HL-60 (cell line): ENCODE results near the gene TOX2.

Experiments used
- CTCF ChIP-seq: IDR thresholded peaks from one replicate; pipeline ENCODE4 v1.5.1; 2011; ENCODE audit warnings: low read length, control low read depth, inconsistent platforms; ENCODE audit not compliant: insufficient read depth
- GABPA ChIP-seq: IDR thresholded peaks from 2 replicates; pipeline ENCODE4 v1.6.1; 2012; ENCODE audit warnings: low read depth
- POLR2AphosphoS5 ChIP-seq: IDR thresholded peaks from 2 replicates; pipeline ENCODE4 v1.6.1; 2012; ENCODE audit warnings: low read depth
- SPI1 ChIP-seq: IDR thresholded peaks from 2 replicates; pipeline ENCODE4 v1.6.1; 2012; ENCODE audit warnings: low read depth, mild to moderate bottlenecking, borderline replicate concordance
- TF ChIP-seq, protein P1 (sequence below): IDR thresholded peaks from 2 replicates; pipeline ENCODE4 v1.6.1; 2012; ENCODE audit warnings: low read depth; ENCODE audit not compliant: insufficient replicate concordance

- TF ChIP-seq CTCF (no peak), POLR2AphosphoS5 (no peak), GABPA (no peak), SPI1 (no peak)
- TF ChIP-seq, protein P1, sequence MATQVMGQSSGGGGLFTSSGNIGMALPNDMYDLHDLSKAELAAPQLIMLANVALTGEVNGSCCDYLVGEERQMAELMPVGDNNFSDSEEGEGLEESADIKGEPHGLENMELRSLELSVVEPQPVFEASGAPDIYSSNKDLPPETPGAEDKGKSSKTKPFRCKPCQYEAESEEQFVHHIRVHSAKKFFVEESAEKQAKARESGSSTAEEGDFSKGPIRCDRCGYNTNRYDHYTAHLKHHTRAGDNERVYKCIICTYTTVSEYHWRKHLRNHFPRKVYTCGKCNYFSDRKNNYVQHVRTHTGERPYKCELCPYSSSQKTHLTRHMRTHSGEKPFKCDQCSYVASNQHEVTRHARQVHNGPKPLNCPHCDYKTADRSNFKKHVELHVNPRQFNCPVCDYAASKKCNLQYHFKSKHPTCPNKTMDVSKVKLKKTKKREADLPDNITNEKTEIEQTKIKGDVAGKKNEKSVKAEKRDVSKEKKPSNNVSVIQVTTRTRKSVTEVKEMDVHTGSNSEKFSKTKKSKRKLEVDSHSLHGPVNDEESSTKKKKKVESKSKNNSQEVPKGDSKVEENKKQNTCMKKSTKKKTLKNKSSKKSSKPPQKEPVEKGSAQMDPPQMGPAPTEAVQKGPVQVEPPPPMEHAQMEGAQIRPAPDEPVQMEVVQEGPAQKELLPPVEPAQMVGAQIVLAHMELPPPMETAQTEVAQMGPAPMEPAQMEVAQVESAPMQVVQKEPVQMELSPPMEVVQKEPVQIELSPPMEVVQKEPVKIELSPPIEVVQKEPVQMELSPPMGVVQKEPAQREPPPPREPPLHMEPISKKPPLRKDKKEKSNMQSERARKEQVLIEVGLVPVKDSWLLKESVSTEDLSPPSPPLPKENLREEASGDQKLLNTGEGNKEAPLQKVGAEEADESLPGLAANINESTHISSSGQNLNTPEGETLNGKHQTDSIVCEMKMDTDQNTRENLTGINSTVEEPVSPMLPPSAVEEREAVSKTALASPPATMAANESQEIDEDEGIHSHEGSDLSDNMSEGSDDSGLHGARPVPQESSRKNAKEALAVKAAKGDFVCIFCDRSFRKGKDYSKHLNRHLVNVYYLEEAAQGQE, result no peak
Observed at GRCh38 chr20:44084439-44084838, 169.8 kb downstream of the TOX2 start.
